Neural progenitor cell (in vitro differentiated cells): ENCODE measurements around the gene SHFL. TPM values are rescaled to one million over a fixed set of nuclear protein-coding genes. Genes with fewer than 3 reads are reported as not detected.

Experiments used
- DNase-seq: peaks from one replicate; pipeline ENCODE4 v3.0.0-alpha.2; 2016; ENCODE audit warnings: low spot score
- H2AFZ ChIP-seq: fragments of 200-600 bp; sonication (generic); replicated peaks from 2 replicates; pipeline ENCODE4 v1.6.1; 2016; ENCODE audit warnings: antibody characterized with exemption
- H3F3A ChIP-seq: fragments of 200-600 bp; sonication (generic); 2 replicates; pipeline ENCODE4 v1.6.1; 2016; ENCODE audit warnings: antibody characterized with exemption, low read depth
- H3K27ac ChIP-seq: fragments of 200-600 bp; sonication (generic); 2 replicates; pipeline ENCODE4 v1.5.1; 2016; ENCODE audit warnings: mild to moderate bottlenecking
- H3K27me3 ChIP-seq: fragments of 200-600 bp; sonication (generic); 2 replicates; pipeline ENCODE4 v1.6.1; 2016; ENCODE audit warnings: mild to moderate bottlenecking, moderate library complexity
- H3K36me3 ChIP-seq: fragments of 200-600 bp; sonication (generic); 2 replicates; pipeline ENCODE4 v1.5.1; 2016
- H3K4me1 ChIP-seq: fragments of 200-600 bp; sonication (generic); 2 replicates; pipeline ENCODE4 v1.6.1; 2016; ENCODE audit warnings: mixed run types
- H3K4me2 ChIP-seq: fragments of 200-600 bp; sonication (generic); 2 replicates; pipeline ENCODE4 v1.6.1; 2016
- H3K4me3 ChIP-seq: fragments of 200-600 bp; sonication (generic); 2 replicates; pipeline ENCODE4 v1.5.1; 2016
- H3K79me2 ChIP-seq: fragments of 200-600 bp; sonication (generic); 2 replicates; pipeline ENCODE4 v1.6.1; 2016; ENCODE audit warnings: low read depth
- H3K9ac ChIP-seq: fragments of 200-600 bp; sonication (generic); 2 replicates; pipeline ENCODE4 v1.6.1; 2016
- H3K9me3 ChIP-seq: fragments of 200-600 bp; sonication (generic); 2 replicates; pipeline ENCODE4 v1.5.1; 2016; ENCODE audit warnings: low read depth
- H4K20me1 ChIP-seq: fragments of 200-600 bp; sonication (generic); 2 replicates; pipeline ENCODE4 v1.6.1; 2016; ENCODE audit warnings: low read depth
- H3K27ac Mint-ChIP-seq: 3 replicates; pipeline ENCODE4 v1.8.0; 2021; ENCODE audit warnings: mixed read lengths
- H3K27me3 Mint-ChIP-seq: 2 replicates; pipeline ENCODE4 v1.8.0; 2022; ENCODE audit warnings: low read depth, mild to moderate bottlenecking, inconsistent platforms, moderate library complexity, mixed read lengths; ENCODE audit not compliant: insufficient read depth
- H3K36me3 Mint-ChIP-seq: 3 replicates; pipeline ENCODE4 v1.8.0; 2021; ENCODE audit warnings: mixed read lengths
- H3K4me1 Mint-ChIP-seq: 3 replicates; pipeline ENCODE4 v1.8.0; 2021; ENCODE audit warnings: mixed read lengths
- H3K4me3 Mint-ChIP-seq: 3 replicates; pipeline ENCODE4 v1.8.0; 2021; ENCODE audit warnings: mild to moderate bottlenecking, moderate library complexity, mixed read lengths
- H3K9me3 Mint-ChIP-seq: 3 replicates; pipeline ENCODE4 v1.8.0; 2020; ENCODE audit warnings: mixed read lengths
- CTCF ChIP-seq: fragments of 200-600 bp; sonication (generic); IDR thresholded peaks from 2 replicates; pipeline ENCODE4 v1.5.1; 2017; ENCODE audit warnings: antibody characterized with exemption, mild to moderate bottlenecking
- EZH2 ChIP-seq: fragments of 200-600 bp; sonication (generic); IDR thresholded peaks from 2 replicates; pipeline ENCODE4 v1.6.1; 2017; ENCODE audit warnings: antibody characterized with exemption, mild to moderate bottlenecking, moderate library complexity
- EZH2phosphoT487 ChIP-seq: fragments of 200-600 bp; sonication (generic); IDR thresholded peaks from 2 replicates; pipeline ENCODE4 v1.6.1; 2017; ENCODE audit warnings: antibody characterized with exemption
- total RNA-seq: library from RNA; depleted of rRNA; stranded (reverse); fragments of >200 nt; gene quantifications from 2 replicates; pipeline ENCODE4 v1.2.3, GENCODE V29; 2015; ENCODE audit warnings: low replicate concordance

SHFL gene
- total RNA-seq, 1 donor from 2014 or later: 0.15 TPM

GRCh38 chr19:10102787-10103236, 16.7 kb downstream of the SHFL start:
- no peak overlapping the region for H3K4me2 ChIP-seq
- H3K4me1 ChIP-seq: peaks cover 7% of the 10 kb centered on the region
- H3K27ac ChIP-seq: no peak overlapping the region
- no peaks in the 10 kb centered on the region for H3K9me3 Mint-ChIP-seq
- no peak overlapping the region for H3K4me3 ChIP-seq
- peaks cover 8% of the 10 kb centered on the region for H3F3A ChIP-seq
- no peaks in the 10 kb centered on the region for H3K27me3 ChIP-seq
- H2AFZ ChIP-seq: peak overlapping the region; percentile 24
- peaks cover 33% of the 10 kb centered on the region for H3K4me1 Mint-ChIP-seq
- H3K36me3 ChIP-seq: no peaks in the 10 kb centered on the region
- H3K9me3 ChIP-seq: no peaks in the 10 kb centered on the region
- peaks cover 7% of the 10 kb centered on the region for H3K27me3 Mint-ChIP-seq
- H4K20me1 ChIP-seq: no peaks in the 10 kb centered on the region
- peaks cover 16% of the 10 kb centered on the region for H3K79me2 ChIP-seq
- H3K9ac ChIP-seq: no peak overlapping the region
- no peak overlapping the region for H3K4me3 Mint-ChIP-seq
- H3K27ac Mint-ChIP-seq: no peak overlapping the region
- H3K36me3 Mint-ChIP-seq: peaks cover 6% of the 10 kb centered on the region
- TF ChIP-seq CTCF (no peak), EZH2 (no peak), EZH2phosphoT487 (no peak)
- no peak for DNase-seq

- Histone ChIP-seq H4K20me1 (no peaks in the 10 kb centered on the region), H2AFZ (no peak overlapping the region), H3K4me1 (peaks cover 7% of the 10 kb centered on the region), H3F3A (peaks cover 8% of the 10 kb centered on the region), H3K27ac (no peak overlapping the region), H3K9me3 (no peaks in the 10 kb centered on the region), H3K79me2 (peaks cover 25% of the 10 kb centered on the region), H3K4me3 (no peak overlapping the region), H3K36me3 (no peaks in the 10 kb centered on the region), H3K27me3 (no peaks in the 10 kb centered on the region), H3K4me2 (no peak overlapping the region), H3K9ac (no peak overlapping the region)
- Mint-ChIP-seq H3K9me3 (no peaks in the 10 kb centered on the region), H3K36me3 (peaks cover 7% of the 10 kb centered on the region), H3K4me1 (peaks cover 29% of the 10 kb centered on the region), H3K27ac (no peak overlapping the region), H3K27me3 (peaks cover 4% of the 10 kb centered on the region), H3K4me3 (no peak overlapping the region)
- DNase-seq: no peak
- no peak for TF ChIP-seq CTCF
- no peak for TF ChIP-seq EZH2
- no peak for TF ChIP-seq EZH2phosphoT487
Measured at GRCh38 chr19:10104130-10104513, 18.0 kb downstream of the SHFL start.

- H3K9me3 Mint-ChIP-seq: no peaks in the 10 kb centered on the region
- H3K4me1 Mint-ChIP-seq: peaks cover 29% of the 10 kb centered on the region
- Histone ChIP-seq H3F3A (peaks cover 8% of the 10 kb centered on the region), H3K27me3 (no peaks in the 10 kb centered on the region), H3K79me2 (peaks cover 25% of the 10 kb centered on the region), H3K4me2 (no peak overlapping the region), H3K9ac (no peak overlapping the region), H2AFZ (peak overlapping the region; percentile 70), H3K36me3 (no peaks in the 10 kb centered on the region), H3K27ac (no peak overlapping the region), H4K20me1 (no peaks in the 10 kb centered on the region), H3K4me3 (no peak overlapping the region), H3K9me3 (no peaks in the 10 kb centered on the region), H3K4me1 (peaks cover 7% of the 10 kb centered on the region)
- DNase-seq: no peak
- H3K27me3 Mint-ChIP-seq: peaks cover 4% of the 10 kb centered on the region
- peak overlapping the region; percentile 91 for H3K27ac Mint-ChIP-seq
- TF ChIP-seq EZH2 (no peak), EZH2phosphoT487 (no peak), CTCF (no peak)
- peak overlapping the region; percentile 88 for H3K4me3 Mint-ChIP-seq
- peaks cover 13% of the 10 kb centered on the region for H3K36me3 Mint-ChIP-seq
Measured at GRCh38 chr19:10104665-10105508, 18.8 kb downstream of the SHFL start.
